Activated CD4-positive, alpha-beta T cell treated with anti-CD3 and anti-CD28 coated beads, Interleukin-2, amount 50 U/mL, for 16 hours (primary cell): ENCODE data around the gene ARHGAP6.
"Not testable (repeated sequence)": the region's sequence is repeated elsewhere in the genome, so short reads cannot be mapped to it uniquely, and the experiment has no call there.

ENCODE experiments used
- DNase-seq: peaks from one replicate; pipeline ENCODE4 v3.0.0-alpha.2; 2020

Gene ARHGAP6

DNA sequence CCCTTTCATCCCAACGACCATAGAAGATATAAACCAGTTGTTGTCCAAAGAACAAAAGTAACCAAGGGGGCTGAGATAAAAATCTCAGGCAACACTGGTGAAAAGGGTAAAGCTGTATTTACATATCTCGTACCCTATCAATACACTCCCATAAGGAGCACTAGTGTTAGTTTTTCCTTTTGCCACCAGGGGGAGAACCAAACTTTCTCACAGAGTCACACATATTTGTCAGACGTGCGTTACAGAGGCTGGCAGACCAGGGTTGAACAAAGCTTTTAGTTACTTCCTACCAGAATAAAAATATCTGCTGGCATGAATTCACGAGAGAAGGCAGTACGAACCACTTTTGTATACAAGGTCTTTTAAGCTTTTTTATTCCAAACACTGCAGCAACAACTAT lies 284.3 kb downstream of the ARHGAP6 start:
- DNase-seq = peak; percentile 50

DNA sequence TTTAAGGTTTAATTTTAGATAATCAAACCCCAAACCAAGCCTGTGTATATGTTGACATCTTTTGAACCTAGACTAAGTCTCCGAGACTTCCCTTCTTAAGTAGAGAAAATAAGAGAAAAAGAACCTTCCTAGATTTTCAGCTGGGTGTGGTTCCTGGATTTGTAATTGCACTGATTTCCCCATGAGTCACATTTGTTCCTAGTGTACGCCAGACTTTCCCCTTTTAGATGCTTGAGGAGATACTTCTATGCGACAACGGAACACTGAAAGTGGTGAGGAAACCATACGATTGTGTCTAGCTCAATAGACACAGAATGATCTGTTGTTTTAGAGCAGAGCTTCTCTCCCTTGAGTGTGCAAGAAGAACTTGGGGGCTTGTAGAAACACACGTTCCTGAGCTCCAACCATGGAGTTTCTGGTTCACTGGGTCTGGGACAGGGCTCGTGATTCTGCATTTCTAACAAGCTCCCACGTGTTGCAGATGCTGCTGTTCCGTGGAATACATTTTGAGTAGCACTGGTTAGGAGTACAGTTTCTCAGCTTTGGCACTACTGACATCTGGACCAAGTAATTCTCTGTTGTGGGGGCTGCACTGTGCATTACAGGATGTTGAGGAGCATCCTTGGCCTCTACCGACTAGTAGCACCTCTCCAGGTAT lies 285.4 kb downstream of the ARHGAP6 start:
- DNase-seq = no peak

DNA sequence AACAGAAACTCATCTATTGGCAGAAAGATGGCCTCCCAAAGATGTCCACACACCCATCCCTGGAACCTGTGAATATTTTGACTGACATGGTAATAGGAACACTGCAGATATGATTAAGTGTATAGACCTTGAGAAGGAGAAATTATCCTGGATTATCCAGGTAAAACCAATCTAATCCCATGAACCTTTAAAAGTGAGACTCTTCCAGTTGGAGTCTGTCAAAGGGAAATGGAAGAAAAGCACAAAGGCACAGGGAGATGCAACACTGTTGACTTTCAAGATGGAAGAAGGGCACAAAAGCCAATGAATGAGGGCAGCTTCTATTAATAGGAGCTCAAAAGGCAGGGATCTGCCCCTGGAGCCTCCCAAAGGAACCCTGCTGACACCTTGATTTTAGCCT lies 289.6 kb downstream of the ARHGAP6 start:
- no peak for DNase-seq

DNA sequence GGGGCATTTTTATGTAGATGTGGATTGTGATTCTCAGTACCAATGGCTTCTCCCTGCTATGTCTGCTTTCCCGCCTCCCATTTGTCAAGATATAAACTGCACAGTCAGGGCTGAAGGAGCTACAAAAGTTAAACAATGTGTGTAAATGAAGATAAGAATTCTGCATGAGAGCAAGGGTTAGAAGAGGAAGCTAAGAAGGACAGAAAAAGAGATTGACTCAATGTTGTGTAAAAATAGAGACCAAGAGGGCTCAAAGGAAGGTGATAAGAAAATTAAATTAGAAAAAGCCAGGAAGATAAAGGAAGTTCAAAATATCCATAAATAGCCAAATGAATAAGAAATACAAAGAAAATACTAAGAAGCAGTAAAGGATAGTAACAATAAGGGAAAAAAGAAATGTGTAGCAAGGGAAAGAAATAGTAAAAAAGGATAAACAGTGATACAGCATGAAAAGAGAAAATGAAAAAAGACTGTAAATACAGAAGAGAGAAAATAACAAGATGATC lies 290.1 kb downstream of the ARHGAP6 start:
- DNase-seq = no peak

DNA sequence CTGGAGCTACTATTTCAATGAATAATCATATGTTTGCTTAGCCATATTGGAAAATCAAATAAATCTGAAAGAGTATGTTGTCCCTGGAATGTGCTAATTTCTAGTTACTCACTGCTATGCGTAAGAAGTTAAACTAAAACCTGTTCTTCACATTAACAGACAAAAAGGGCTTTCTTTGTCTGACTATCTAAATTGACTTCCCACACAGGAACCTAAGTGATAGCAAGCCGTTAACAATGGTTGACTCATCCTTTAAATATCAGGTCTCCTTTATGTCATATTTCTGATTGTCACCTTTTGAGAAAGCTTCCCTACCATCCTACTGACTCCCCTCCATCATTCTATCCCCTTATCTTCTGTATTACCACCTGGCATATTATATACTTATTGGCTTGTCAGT lies 291.1 kb downstream of the ARHGAP6 start:
- no peak for DNase-seq

DNA sequence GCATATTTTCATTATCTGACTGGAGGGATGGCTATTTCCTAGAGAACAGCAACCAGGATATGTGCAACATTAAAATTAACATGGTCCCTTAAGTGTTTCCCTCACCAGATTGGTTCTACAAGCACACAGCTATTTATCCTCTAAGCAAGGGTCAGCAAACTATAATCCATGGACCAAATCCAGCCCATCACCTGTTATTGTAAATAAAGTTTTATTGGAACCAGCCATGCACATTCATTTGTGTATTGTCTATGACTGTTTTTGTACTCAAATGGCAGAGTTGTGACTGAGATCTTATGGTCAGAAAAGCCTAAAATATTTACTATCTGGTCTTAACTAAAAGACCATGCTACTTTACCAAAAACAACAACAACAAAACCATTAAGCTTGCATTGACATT lies 294.6 kb downstream of the ARHGAP6 start:
- DNase-seq = no peak

DNA sequence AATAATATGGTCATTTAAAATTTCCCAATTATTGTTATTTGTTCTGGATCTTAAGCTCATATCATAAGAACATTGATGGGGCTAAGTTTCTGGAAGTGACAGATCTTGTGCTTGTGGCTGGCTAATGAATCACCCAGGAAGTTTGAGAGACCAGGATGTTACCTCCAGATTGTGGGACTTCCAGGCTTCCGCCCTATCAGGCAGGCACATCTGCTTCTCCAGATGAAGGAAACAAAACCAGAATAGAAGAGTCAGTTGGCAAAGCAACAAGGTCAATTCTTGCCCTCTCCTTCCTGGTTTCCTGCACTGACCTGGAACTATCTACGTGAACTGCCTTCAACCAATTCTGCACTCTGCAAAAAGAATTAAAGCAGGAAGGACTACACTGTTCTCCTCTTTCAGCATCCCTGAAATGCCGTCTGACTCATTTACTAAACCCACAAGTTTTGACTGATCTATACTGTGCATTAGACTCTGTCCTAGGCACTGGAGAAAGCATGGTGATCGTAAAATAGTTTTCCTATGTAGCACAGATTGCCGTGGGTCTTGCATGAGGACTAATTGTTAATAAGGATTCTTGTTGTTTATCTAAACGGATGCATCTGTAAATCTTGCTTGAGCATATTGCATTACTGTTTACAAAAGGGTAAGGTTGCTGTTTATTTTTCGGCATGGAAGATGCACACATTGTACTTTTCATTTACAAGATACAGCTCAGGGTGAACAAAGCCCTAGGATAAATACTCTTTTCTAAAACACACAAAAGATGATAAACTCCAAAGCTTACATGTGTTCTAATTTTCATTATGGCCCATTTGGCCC lies 297.9 kb downstream of the ARHGAP6 start:
- no peak for DNase-seq

DNA sequence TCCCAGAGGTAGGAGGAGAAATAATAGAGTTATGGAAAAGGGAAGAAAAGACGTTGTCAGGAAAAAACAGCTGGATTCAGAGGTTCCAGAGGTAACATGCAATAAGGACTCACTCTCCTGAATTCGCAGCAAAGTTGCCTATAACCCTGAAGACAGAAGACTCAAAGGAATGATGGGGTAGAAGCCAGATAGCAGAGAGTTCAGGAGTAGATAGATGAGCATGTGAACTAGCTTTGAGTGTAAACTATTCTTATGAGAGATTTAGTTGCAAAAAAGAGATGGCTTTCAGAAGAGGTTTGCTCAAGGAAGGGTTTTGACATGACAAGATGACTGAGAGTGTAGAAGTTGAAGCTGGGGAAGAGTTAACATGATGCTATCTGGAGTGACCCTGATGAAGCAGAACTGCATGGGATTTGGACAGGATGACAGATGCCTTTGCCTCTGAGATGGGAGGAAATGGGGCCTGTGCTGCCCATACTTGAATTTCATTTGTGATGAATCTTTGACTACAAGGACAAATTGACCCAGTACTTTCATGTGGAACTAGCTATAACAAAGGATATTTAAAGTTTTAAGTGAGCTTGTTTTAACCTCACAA lies 298.6 kb downstream of the ARHGAP6 start:
- DNase-seq = no peak

DNA sequence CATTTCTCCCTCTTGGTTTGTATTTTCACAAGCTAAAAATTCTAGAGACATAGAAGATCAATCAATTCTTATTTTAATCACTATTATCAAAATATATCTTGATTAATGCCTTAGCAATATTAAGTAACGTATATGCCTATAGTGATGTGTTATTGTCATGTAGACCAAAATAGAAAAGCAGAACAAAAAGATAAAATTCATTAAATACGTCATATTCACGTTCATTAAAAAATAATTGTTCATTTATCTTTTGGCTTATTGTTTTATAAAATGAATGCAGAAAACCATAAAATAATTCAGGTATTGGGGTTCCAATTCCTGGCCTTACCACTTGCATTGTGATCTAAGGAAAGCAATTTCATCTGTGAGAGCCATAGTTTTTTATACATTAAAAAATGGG lies 300.3 kb downstream of the ARHGAP6 start:
- no peak for DNase-seq

DNA sequence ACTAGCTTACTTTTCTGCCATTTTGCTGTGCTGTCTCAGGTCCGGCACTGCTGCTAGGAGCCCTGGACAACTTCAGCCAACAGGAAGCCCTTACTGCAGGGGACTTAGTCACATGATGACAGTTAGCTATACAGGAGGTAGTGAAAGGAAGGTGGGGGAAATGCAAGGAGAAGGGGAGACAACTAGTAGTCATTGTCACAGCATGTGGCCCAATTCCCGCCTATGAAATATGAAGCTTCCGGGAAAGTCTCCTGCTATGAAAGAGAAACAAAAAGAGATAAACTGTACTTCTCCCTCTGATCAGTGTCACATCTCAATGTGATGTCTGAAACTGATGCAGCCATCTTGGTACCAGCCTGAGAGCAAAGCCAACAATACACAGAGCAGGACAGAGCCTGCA lies 300.9 kb downstream of the ARHGAP6 start:
- DNase-seq = no peak

DNA sequence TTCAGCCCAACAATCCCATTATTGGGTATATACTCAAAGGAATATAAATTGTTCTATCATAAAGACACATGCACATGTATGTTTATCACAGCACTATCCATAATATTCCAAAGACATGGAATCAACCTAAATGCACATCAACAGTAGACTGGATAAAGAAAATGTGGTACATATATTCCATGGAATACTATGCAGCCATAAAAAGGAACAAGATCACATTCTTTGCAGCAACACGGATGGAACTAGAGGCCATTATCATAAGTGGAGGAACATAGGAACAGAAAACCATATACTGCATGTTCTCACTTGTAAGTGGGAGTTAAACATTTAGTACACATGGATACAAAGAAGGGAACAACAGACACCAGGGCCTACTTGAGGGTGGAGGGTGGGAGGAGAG lies 301.9 kb downstream of the ARHGAP6 start:
- not testable (repeated sequence) for DNase-seq

DNA sequence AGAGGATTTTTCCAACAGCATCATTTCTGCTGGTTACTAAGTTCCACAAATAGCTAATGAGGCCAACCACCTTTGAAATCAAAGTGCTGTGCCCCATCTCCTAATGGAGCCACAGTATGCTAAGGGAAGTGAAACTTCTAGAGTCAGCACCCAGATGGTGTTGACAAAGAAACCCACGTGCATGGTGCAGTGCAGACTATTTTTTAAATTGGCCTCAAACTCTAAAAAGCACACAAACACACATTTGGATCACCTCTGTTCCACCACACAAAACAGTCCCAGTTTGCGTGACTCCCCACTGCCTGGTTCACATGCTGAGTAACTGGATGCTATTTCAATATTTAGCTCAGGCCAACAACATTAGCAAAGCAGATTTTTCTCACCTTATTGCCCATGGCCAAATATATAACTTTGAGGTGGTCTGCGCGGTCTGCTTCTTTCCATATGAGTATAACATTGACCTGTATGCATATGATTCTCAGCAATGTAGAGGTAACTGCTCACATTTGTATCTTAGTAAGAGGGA lies 302.6 kb downstream of the ARHGAP6 start:
- DNase-seq = no peak

DNA sequence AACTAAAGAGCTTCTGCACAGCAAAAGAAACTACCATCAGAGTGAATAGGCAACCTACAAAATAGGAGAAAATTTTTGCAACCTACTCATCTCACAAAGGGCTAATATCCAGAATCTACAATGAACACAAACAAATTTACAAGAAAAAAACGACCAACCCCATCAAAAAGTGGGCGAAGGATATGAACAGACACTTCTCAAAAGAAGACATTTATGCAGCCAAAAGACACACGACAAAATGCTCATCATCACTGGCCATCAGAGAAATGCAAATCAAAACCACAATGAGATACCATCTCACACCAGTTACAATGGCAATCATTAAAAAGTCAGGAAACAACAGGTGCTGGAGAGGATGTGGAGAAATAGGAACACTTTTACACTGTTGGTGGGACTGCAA lies 304.1 kb downstream of the ARHGAP6 start:
- DNase-seq = not testable (repeated sequence)

DNA sequence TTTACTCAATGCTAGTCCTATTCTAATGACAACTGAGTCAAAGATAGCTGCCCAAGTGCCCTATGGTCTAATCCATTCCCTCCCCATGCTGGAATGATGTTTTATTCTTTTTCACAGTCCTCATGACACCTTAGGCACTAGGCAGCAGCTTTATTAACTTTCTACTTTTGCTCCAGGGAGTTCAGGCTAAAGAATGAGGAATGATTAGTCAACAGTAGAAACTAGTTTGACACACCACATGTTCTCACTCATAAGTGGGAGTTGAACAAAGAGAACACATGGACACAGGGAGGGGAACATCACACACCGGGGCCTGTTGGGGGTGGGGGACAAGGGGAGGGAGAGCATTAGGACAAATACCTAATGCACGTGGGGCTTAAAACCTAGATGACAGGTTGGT lies 309.8 kb downstream of the ARHGAP6 start:
- DNase-seq = not testable (repeated sequence)

DNA sequence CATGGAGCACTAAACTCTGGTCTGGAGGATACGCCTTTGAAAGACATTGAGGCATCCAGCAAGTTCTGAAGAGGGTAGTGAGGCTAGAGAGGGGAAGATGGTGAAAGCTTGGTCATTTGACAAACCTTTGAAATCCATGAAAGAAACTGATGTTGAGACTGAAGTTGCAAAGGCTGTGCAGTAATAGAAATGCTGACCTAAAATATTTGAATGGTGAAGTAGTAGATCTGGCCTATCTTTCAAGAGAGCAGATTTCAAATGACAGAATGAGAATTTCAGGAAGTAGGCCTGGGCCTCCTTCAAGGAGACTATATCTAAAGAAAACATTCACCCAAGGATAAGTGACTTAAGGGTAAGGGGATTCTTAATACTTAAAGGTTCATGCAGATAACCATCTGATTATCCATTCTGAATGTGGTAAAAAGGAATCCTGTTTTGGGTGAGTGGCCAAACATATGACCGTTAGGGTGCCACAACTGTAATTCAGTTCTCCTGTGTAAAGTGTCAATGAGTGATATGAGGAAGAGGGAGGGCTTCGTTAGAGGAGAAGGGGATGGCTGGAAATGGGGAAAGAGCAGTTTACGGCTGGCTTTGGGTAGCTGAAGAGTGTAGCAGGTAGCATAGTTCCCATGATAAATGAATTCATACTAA lies 310.3 kb downstream of the ARHGAP6 start:
- no peak for DNase-seq

DNA sequence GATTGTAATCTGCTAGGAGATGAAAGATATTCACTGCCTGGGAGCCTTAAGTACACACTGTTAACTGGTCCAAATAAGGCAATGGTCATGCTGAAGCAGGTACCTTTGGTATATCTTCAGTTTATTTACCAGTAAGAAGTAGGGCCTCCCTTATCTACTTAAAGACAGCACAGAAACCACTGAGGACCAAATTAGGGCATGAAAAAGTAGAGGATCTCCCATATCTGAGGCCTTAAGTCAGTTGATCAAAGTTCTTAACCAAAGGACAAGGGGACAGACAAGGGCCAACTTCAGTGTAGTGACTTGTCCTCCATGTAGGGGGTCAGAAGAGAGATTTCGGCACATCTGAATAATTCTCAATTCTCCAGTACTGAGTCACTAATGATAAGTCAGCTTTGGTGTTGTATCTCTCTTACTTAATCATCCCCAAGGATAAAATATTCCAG lies 313.4 kb downstream of the ARHGAP6 start:
- DNase-seq = no peak

DNA sequence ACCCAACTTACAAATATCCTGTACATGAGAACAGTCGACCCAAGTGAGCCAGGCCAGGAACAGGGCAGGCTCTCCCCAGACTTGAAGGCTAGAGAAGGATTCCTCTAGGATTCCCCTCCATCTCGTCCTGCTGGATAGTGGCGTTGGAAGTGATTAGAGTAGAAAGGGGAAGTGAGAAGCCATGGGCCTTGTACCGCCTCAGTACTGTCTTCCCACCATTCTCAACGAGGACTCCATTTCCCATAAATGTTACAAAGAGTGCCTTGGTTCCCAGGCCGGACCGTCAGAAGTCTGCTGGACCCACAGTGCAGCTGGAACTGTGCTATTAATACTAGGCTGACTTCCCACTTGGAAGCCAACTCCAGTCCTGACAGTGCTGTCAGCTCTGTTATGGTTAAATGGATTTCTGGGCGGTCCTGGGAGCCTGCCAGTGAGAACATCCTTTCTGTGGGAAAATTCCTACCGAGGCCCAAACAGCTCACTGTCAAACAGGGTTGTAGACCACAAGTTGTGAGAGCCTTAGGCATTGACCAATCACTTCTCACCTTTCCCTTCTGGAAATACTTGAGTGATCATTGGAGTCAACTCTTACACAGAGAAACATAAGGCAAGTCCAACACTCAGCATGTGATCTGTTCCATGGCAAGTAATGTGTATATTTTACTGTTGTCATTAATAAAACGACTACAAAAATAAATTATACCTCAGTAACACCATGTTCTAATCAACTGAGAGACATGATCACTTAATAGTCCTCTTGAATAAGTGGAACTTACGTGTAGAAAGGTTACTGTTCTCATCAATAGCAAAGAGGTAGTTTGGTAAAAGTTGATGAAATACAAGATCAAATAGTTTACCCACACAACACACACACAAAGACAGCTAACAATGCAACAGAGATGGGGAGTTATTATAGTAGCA lies 314.1 kb downstream of the ARHGAP6 start:
- DNase-seq = no peak

DNA sequence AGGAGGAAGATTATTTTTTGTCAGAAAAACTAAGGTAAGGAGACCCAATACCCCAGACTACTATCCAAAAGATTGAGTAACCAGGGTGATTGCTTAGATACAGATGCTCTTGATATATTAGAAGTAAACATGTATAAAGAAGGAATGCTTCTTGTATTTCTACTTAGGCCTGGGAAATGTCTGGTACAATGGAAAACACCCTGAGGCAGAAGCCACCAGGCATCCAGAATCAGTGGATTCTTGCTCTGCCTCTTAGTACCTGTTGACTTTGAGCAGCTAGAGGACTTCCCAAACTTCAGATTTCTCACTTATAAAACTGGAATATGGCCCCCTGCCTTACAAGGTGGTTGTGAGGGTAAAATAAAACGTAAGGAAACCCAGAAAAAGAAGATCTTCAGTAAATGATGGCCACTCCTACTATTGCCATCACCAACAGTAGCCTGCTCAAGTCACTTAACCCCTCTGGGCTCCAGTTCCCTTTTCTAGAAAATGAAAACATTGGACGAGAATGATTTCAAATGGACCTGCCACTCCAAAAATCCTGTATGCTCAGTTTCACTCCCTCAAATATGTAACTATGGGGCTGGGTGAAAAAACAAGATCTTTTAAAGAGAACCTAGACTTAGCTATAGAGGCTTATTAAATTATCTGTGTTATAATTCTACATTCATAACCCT lies 315.9 kb downstream of the ARHGAP6 start:
- DNase-seq = no peak

DNA sequence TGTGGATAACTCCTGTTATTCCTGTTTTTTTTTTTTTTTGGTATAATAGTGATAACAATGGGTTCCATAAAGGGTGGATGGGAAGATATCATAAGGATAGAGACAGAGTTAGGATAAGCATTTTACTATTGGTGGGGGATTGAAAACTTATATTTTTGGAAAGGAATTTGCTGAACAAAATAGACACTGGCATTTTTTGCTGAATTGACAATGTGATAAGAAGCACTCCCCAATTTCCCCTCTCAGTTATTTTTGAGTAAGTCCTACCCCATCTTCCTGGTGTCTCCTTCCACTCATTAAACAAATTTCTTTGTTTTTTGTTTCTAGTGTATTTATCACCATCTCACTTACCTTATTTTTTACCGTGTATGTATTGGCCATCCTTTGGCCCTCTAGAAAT lies 316.7 kb downstream of the ARHGAP6 start:
- no peak for DNase-seq

DNA sequence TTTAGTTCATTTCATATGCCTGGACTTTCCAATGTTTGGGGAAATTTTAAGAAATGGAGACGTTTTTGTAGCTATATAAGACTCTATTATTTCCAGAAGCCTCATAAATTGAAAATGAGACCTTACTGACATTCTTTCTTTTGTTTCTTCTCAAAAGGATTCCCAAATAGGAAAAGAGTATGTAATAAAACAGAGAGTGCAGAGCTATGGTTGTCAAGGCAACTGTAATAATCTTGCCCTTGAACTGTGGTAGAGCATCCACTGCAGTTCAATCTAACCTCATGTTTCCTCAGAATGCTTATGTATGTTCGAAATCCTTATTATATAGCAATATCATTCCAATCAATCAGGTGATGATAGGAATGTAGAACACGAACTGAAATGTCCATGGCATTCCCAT lies 318.4 kb downstream of the ARHGAP6 start:
- no peak for DNase-seq

DNA sequence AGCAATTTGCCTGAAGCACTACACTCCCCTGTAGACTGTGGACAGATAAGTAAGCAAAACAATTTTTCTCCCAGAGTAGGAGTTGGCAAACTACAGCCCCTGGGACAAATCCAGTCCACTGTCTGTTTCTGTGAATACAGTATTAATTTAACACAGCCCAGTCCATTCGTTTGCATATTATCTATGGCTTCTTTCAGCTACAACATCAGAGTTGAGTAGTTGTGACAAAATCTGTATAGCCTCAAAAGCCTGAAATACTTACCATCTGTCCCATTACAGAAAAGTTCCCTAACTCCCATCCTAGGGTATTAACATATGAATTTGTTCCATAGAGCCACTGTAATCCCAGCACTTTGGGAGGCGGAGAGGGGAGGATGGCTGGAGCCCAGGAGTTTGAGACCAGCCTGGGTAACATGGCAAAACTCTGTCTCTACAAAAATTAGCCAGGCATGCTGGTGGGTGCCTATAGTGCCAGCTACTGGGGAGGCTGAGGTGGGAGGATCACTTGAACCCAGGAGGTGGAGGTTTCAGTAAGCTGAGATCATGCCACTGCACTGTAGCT lies 319.5 kb downstream of the ARHGAP6 start:
- no peak for DNase-seq
